ENCODE measurements around the gene PRKG1.

PRKG1 gene

GRCh38 chr10:52059089-52059488, 984.8 kb downstream of the PRKG1 start:
- no peak for DNase-seq (ENCODE audit: low spot score)

DNA sequence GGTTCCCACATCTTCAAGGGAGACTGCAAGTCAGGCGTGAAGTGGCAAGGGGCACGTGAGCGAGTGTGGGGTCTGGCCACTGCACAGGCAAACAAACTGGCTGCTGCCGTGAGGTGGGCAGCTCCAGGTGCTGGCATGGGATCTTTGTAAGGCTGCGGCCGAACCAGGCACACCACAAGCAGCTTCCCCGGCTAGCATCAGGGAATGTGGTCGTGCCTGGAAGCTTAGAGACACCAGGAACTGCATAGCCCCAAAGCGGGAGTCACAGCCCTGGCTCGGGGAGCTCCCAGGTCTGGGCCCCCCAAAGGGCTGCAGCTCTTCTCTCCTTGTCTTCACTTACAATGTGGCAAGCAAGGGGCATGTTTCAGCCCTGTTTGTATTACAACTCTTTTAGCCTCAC, 988.9 kb downstream of the PRKG1 start:
- DNase-seq (ENCODE audit: low spot score), result no peak

DNA sequence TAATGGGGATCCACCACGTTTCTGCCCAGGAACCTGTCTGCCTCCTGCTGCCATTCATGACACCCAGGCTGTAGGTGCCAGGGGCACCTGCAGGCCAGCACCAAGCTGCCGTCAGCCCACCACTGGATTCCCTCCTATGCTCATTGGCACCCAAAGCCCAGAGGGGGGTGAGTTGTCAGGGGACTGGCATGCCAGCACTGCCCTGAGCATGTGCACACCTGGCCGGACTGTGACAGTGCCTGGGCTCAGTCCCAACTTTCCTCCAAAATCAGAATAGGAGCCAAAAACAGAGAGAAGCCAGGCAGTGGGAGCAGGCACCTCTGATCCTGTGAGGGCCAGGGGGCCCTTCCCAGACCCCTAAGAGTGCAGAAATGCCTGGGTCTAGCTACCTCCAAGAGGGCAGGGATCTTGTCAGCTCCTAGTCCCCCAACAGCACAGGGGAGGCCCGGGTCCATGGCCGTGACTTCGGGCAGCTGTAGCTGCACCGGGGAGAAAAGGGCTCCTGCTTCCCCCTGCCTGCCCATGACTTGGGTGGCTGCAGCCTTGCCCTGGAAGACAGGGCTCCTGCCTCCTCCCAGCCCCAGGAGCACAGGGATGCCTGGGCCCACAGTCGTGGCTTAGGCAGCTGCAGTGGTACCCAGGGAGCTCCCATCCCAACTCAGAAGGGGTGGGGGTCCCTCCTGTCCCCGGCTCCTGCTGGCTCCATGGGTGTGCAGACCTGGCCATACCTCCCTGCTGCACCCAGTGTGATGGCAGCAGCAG, 990.0 kb downstream of the PRKG1 start:
- no peak for DNase-seq (ENCODE audit: low spot score)

DNA sequence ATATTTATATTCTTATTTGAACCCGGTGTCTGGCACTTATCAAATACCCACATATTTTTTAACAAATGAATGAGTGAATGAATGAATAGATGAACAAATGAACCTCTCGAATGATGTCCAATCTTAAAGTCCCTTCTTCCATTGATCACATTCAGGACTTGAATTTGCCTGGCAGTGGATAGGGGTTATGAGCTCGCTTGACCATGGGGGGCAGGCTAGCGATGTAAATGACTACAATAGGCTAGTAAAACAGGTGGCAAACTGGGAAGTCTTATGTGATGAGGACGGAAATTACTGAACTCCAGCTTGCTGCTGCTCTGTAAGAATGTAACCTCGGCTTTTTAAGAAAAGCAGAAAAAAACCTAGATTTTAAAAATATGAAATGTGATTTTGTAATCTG, 992.1 kb downstream of the PRKG1 start:
- DNase-seq (ENCODE audit: low spot score), result no peak

- no peak for DNase-seq (ENCODE audit: low spot score)
These were observed 994.2 kb downstream of the PRKG1 start for GRCh38 chr10:52068485-52068884.

GRCh38 chr10:52071814-52072213, 997.5 kb downstream of the PRKG1 start:
- DNase-seq (ENCODE audit: low spot score), result no peak

GRCh38 chr10:52074505-52075026, 1000.3 kb downstream of the PRKG1 start:
- no peak for DNase-seq (ENCODE audit: low spot score)

DNA sequence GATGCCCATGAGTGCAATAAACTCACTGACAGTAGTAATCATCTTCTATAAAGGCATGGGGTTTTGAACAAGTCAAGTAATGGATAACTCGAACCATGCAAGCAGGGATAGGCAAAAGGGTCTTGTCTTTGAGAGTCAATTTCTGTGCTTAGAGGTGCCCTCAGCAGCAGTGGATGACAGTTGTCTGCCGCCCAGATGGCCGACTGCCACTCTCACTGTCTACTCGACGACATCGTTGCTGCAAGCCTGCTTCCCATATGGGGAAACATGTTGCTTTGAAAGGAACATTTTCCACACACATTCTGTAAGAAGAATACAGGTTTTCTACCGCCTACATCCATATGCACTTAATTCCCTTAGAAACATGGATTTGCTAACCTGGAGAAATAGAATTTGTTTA, 1003.5 kb downstream of the PRKG1 start:
- no peak for DNase-seq (ENCODE audit: low spot score)

- DNase-seq (ENCODE audit: low spot score), result no peak
These were observed 1004.2 kb downstream of the PRKG1 start for GRCh38 chr10:52078397-52078937.

DNA sequence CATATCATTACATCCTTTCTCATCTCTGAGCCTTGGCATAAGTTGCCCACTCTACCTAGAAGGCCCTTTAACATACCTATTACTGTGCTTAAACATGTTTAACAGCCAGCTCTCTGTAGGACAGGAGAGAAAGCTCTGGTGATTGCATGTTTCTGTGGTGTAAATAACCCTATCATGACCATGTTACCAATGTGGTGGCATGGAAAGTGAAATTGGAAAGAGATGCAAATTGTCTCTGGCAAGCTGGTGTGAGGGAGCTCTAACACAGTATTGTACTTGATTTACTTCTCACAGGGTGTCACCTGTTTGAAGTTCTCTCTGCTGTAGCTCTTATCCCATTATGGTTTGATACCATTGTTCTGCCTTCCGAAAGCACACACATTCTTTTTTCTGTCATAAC, 1008.0 kb downstream of the PRKG1 start:
- DNase-seq (ENCODE audit: low spot score), result no peak

GRCh38 chr10:52083422-52083821, 1009.1 kb downstream of the PRKG1 start:
- no peak for DNase-seq (ENCODE audit: low spot score)

DNA sequence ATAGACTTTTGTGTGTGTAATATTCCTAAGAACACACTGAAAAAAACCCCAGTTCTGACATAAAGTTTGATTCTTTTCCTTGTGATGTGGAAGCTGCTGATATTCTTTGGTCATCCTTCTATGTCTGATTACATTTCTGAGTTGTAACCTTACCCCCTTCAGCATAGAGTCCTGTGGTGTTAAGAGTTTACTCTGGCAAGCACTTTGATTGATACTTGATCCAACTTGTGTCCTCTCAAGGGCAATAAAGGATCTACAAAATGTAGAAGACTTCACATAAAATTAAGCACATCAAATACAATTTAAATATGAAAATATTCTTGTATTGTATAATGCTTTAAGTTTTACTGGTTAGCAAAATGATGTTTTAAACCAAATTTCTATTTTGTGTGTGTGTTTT, 1018.1 kb downstream of the PRKG1 start:
- DNase-seq (ENCODE audit: low spot score), result no peak

GRCh38 chr10:52098130-52098529, 1023.8 kb downstream of the PRKG1 start:
- DNase-seq (ENCODE audit: low spot score), result no peak

GRCh38 chr10:52099026-52099600, 1024.8 kb downstream of the PRKG1 start:
- no peak for DNase-seq (ENCODE audit: low spot score)

DNA sequence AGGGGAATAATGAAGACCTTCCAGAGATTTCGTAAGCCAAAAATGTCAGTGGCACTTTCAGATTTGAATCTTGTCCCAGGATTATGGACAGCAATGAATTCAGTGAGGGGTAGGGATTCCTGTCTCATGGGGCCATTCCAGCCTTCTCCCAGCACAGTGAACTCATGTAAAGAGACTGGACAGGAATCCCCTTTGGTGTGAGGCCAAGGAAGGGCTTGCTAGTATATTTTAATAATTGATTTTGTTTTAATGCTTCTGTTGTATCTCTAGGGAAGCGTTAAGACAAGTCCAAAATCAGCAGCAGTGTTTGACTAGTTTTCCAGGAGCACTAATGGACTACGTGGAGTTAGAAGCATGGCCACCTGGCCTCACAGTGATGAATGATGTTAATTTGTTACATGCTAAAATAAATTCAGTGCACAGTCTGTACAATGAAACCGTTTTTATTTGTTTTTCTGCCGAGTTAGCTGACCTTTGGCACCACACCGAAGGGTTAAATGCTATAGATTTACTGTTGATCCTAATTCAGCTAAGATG, 1025.8 kb downstream of the PRKG1 start:
- no peak for DNase-seq (ENCODE audit: low spot score)

GRCh38 chr10:52105301-52105700, 1031.0 kb downstream of the PRKG1 start:
- DNase-seq (ENCODE audit: low spot score), result no peak

GRCh38 chr10:52106011-52106410, 1031.7 kb downstream of the PRKG1 start:
- no peak for DNase-seq (ENCODE audit: low spot score)

- DNase-seq (ENCODE audit: low spot score), result no peak
These were observed 1032.6 kb downstream of the PRKG1 start for GRCh38 chr10:52106899-52107298.

DNA sequence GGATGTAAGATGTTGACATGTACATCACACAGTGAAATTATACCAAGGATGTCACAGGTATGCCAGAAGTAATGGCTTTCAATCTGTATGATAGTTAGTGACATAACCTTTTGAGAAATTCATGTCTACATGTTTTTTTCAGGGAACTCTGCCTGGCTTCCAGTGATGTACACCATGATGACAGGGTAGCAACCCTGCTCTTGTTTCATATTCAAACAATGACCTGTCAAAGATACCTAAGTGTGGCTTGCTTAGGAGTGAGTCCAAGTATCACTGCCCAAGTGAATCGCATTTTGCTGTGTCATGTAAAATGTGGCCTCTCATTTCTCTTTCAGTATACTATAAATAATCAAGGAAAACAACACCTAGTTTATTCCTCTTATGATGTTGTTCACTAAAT, 1033.9 kb downstream of the PRKG1 start:
- no peak for DNase-seq (ENCODE audit: low spot score)

- no peak for DNase-seq (ENCODE audit: low spot score)
These were observed 1036.3 kb downstream of the PRKG1 start for GRCh38 chr10:52110576-52110975.

DNA sequence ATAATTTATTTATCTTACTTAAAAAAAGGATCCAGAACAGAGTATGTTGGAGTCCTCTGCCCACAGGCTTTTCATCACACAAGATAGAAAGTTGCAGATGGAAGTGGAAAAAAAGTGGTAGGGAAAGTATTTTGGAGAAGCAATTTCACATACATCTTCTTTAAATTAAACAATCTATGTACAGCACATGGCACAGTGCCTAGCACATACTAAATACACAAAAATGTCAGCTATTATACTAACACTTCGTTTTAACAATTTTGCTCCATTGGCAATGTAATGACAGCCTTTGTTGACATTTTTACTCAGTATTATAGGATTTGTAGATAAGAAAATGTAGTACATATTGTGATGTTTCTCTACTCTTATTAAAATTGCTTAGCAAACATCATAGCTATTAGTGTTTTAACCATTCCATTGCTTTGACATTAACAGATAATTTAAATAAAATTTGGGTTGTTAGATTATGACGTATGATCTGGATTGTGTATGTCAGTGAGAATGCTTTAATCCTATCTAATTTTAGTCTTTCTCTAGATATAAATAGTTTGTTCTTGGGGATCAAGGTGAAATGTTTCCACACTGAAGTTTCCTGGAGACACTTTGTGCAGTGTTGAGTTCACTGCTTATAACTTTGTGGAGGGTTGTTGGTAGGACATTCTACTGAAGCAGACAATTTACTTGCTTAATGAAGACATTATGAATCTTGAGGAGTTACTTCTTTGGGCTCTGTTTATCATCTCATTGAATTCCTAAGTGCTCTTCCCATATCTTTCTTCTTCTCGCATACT, 1037.0 kb downstream of the PRKG1 start:
- DNase-seq (ENCODE audit: low spot score), result no peak

DNA sequence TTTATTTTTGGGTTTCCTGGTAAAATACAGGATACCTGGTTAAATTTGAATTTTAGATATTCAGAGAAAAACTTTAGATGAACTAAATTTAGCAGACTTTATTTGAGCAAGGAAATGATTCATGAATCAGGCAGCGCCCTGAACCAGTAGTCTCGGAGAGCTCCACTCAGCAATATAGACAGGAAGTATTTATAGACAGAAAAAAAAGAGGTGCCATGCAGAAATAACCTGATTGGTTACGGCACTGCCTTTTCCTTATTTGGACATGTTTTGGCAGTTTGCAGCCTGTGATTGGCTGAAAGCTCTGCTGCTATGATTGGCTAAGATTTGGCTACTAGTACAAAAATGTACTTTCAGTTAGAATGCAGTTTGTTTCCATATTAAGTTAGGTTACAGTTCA, 1041.5 kb downstream of the PRKG1 start:
- DNase-seq (ENCODE audit: low spot score), result no peak

All from CD4-positive, alpha-beta T cell treated with Interleukin-2 at 100 ng/mL for 4 hours (primary cell).